HepG2 (cell line): ENCODE measurements around the gene ADGRG6. TPM values are rescaled to one million over a fixed set of nuclear protein-coding genes. Genes with fewer than 3 reads are reported as not detected.

Experiments used
- ATAC-seq: fragments of 200-7000 bp; cut with Tn5 transposase; 3 replicates; pipeline ENCODE4 v1.9.1; 2020; ENCODE audit warnings: mild to moderate bottlenecking, moderate library complexity
- BruUV-seq: library from RNA; stranded (reverse); fragments of 400-500 nt; replicated peaks from 2 replicates; lab custom pipeline; 2021; lab: Mats Ljungman, UMichigan
- CTCF ChIA-PET: fragments of 300-600 bp; formaldehyde crosslinking; extraction: SDS; loops from one replicate; lab custom pipeline; 2021; ENCODE audit warnings: low total read pairs, inconsistent platforms, low intra/inter-chr PET ratio; lab: Yijun Ruan, JAX
- POLR2A ChIA-PET: fragments of 350-600 bp; sonication (Branson Sonifier 250); formaldehyde crosslinking; loops from one replicate; lab custom pipeline; 2020; ENCODE audit warnings: antibody characterized with exemption, inconsistent platforms; lab: Yijun Ruan, JAX
- DNase-seq: peaks from one replicate; pipeline ENCODE4 v3.0.0-alpha.2; 2015; ENCODE audit warnings: low spot score
- FAIRE-seq: peaks from 3 replicates; lab custom pipeline; 2011; peaks lifted over from hg19 to GRCh38; lab: Jason Lieb, UNC
- H2AFZ ChIP-seq: one replicate; pipeline ENCODE4 v1.6.1; 2011; ENCODE audit warnings: low read length, inconsistent platforms
- H3K27ac ChIP-seq: fragments of 300-600 bp; 3 replicates; pipeline ENCODE4 v1.8.0; 2011; ENCODE audit warnings: mixed run types, mild to moderate bottlenecking, mixed read lengths, low read length, inconsistent platforms; ENCODE audit not compliant: insufficient read depth; ENCODE audit errors: extremely low read length
- H3K27me3 ChIP-seq, 2 experiments: fragments of 200-600 bp in 1 of 2; 2 replicates in 1 of 2; 3 replicates in 1 of 2; pipeline versions ENCODE4 v1.6.0 to v1.8.0; 2011; ENCODE audit warnings: low read length in 2 of 2, mild to moderate bottlenecking in 2 of 2, moderate library complexity in 2 of 2, inconsistent platforms in 1 of 2; ENCODE audit not compliant: insufficient read depth in 2 of 2, control insufficient read depth in 1 of 2
- H3K36me3 ChIP-seq, 2 experiments: fragments of 200-600 bp in 1 of 2; replicated peaks in 1 of 2; 2 replicates in 1 of 2; 3 replicates in 1 of 2; pipeline versions ENCODE4 v1.5.1 to v1.8.0; 2011; ENCODE audit warnings: low read length in 2 of 2, inconsistent platforms in 1 of 2; ENCODE audit not compliant: insufficient read depth in 2 of 2, control insufficient read depth in 1 of 2
- H3K4me1 ChIP-seq: 2 replicates; pipeline ENCODE4 v1.5.1; 2012; ENCODE audit warnings: low read length, inconsistent platforms; ENCODE audit not compliant: insufficient read depth
- H3K4me2 ChIP-seq: 2 replicates; pipeline ENCODE4 v1.6.0; 2011; ENCODE audit warnings: low read depth, low read length, inconsistent platforms
- H3K4me3 ChIP-seq, 3 experiments: fragments of 200-600 bp in 1 of 3; sonication (generic), shearing (Covaris generic) in 1 of 3; replicated peaks in 1 of 3; 2 replicates each; pipeline ENCODE4 v1.5.1; 2011 to 2016; ENCODE audit warnings: low read length in 3 of 3, inconsistent platforms in 2 of 3, low read depth in 2 of 3, mild to moderate bottlenecking in 2 of 3, control low read depth in 1 of 3, mixed read lengths in 1 of 3; ENCODE audit not compliant: insufficient read depth in 1 of 3
- H3K79me2 ChIP-seq: one replicate; pipeline ENCODE4 v1.6.1; 2011; ENCODE audit warnings: low read length, inconsistent platforms; ENCODE audit not compliant: insufficient read depth
- H3K9ac ChIP-seq: 2 replicates; pipeline ENCODE4 v1.6.0; 2011; ENCODE audit warnings: mild to moderate bottlenecking, low read depth, low read length, inconsistent platforms; ENCODE audit not compliant: insufficient read depth
- H3K9me3 ChIP-seq: 2 replicates; pipeline ENCODE4 v1.5.1; 2012; ENCODE audit warnings: mild to moderate bottlenecking, low read length
- H4K20me1 ChIP-seq: 2 replicates; pipeline ENCODE4 v1.6.0; 2011; ENCODE audit warnings: inconsistent platforms, mild to moderate bottlenecking, low read length, moderate library complexity; ENCODE audit not compliant: insufficient read depth
- ARID4A ChIP-seq: sonication (generic); formaldehyde crosslinking; IDR thresholded peaks from 2 replicates; pipeline ENCODE4 v1.5.0; 2020; ENCODE audit warnings: mild to moderate bottlenecking, missing genetic modification reagents, borderline replicate concordance
- ATF7 ChIP-seq, 2 experiments: fragments of 450-650 bp in 1 of 2; sonication (generic) in 1 of 2; formaldehyde crosslinking in 1 of 2; IDR thresholded peaks; 2 replicates each; pipeline versions ENCODE4 v1.4.0 to v1.6.1; 2016 to 2020; ENCODE audit warnings: antibody characterized with exemption in 1 of 2, mild to moderate bottlenecking in 1 of 2, missing genetic modification reagents in 1 of 2
- GFI1 ChIP-seq: sonication (generic); formaldehyde crosslinking; IDR thresholded peaks from 2 replicates; pipeline ENCODE4 v1.5.0; 2020; ENCODE audit warnings: missing genetic modification reagents, mild to moderate bottlenecking, borderline replicate concordance
- MXD4 ChIP-seq: IDR thresholded peaks from 2 replicates; pipeline ENCODE4 v1.6.1; 2016; ENCODE audit warnings: mild to moderate bottlenecking, missing biosample characterization, missing genetic modification reagents
- RBM22 ChIP-seq: fragments of 200-400 bp; formaldehyde crosslinking; optimal IDR thresholded peaks from 2 replicates; pipeline ENCODE3; 2017; ENCODE audit warnings: mild to moderate bottlenecking, low read length, moderate library complexity
- TBL1XR1 ChIP-seq: fragments of 150-350 bp; IDR thresholded peaks from 2 replicates; pipeline ENCODE4 v1.6.1; 2014; ENCODE audit warnings: borderline replicate concordance, low read length; ENCODE audit not compliant: partially characterized antibody
- ZBTB25 ChIP-seq: IDR thresholded peaks from 2 replicates; pipeline ENCODE4 v1.6.1; 2018; ENCODE audit warnings: missing genetic modification reagents
- ZNF296 ChIP-seq: sonication (generic); formaldehyde crosslinking; conservative IDR thresholded peaks from 2 replicates; pipeline ENCODE4 v1.5.0; 2020; ENCODE audit warnings: mild to moderate bottlenecking, missing genetic modification reagents
- WGBS: methylation state at CpG from one replicate; pipeline ENCODE4 v1.1.6; 2017; ENCODE audit warnings: low lambda C conversion rate; 5-methylcytosine and 5-hydroxymethylcytosine counted together
- in situ Hi-C: cut with HindIII; loops from 2 replicates; pipeline ENCODE4 v1.10.0; 2017; ENCODE audit warnings: low pct_unique_long_range_greater_than_20kb; ENCODE audit not compliant: extremely low pct_ligation_motif_present
- intact Hi-C: fragments of 100-400 bp; cut with micrococcal nuclease; formaldehyde crosslinking; loops from one replicate; pipeline ENCODE4 v1.10.0; 2022; ENCODE audit not compliant: unreplicated experiment
- polyA plus RNA-seq, 8 experiments: library from polyadenylated mRNA; depleted of rRNA in 3 of 8; stranded (reverse) in 7 of 8; unstranded in 1 of 8; fragments of >200 nt; fragmentation: Illumina TruSeq in 4 of 8; extraction: Trizol in 4 of 8; gene quantifications; 2 replicates each; pipeline versions ENCODE4 v1.2.1 to v1.2.3, GENCODE V29; 2011 to 2016; ENCODE audit warnings: low read depth in 4 of 8, missing spikeins in 1 of 8, mixed read lengths in 1 of 8; ENCODE audit not compliant: insufficient read depth in 1 of 8
- total RNA-seq, 5 experiments: library from RNA; depleted of rRNA; stranded (reverse); fragments of >200 nt; fragmentation: Illumina TruSeq; extraction: Trizol; gene quantifications; 2 replicates each; pipeline ENCODE4 v1.2.3, GENCODE V29; 2016; ENCODE audit warnings: low read depth in 1 of 5
- TF ChIP-seq, protein P1 (sequence below): sonication (generic); formaldehyde crosslinking; IDR thresholded peaks from 2 replicates; pipeline ENCODE4 v1.4.0; 2020; ENCODE audit warnings: missing genetic modification reagents, borderline replicate concordance

The ADGRG6 gene
- total and polyA plus RNA-seq, 2 of the 13 experiments (the other 11 are each of a cell fraction or from before 2014, with no cell fraction given) = 129 to 249 TPM

DNA sequence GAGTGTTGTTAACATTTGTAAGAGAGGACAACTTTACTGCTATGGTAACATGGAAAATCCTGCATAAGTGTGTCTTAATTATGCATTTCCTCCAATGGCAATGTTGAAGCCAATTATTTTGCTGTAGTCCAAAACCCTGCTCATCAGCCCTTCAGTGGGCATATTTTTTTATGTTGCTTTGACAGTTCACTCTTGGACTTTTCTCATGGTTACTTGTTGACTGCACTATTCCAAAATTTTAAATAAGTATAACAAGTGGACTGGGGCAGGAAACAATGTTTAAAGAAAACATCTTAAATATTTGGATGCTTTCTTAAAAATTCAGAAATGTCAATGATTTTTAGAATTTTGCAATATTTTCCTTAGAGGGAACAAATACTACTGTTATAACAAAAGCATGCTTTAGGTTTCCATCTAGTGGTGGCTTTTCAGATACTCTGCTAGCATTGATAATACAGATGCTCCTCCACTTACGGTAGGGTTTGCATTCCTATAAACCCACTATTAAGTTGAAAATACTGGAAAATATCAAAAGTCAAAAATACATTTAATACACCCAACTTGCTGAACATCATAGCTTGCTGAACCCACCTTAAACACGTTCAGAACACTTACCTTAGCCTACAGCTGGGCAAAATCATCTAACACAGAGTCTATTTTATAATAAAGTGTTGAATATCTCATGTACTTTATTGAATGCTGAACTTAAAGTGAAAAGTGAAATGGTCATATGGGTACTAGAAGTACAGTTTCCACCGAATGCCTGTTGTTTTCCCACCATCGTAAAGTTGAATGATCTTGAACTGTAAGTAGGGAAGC lies 86.4 kb downstream of the ADGRG6 start (continued):
- TF ChIP-seq ZBTB25 (CRISPR knock-in tag) = 0 out of 2 replicates have a peak, but pooled peaks have one; percentile 52

GRCh38 chr6:142395266-142395665 lies 93.5 kb downstream of the ADGRG6 start:
- Histone ChIP-seq H3K27ac (no peak overlapping the region), H3K9me3 (no peaks in the 10 kb centered on the region), H2AFZ (no peak overlapping the region), H3K4me2 (no peak overlapping the region), H3K4me1 (no peaks in the 10 kb centered on the region), H3K27me3 (no peaks in the 10 kb centered on the region), H3K79me2 (no peaks in the 10 kb centered on the region), H3K36me3 (peaks cover 16 to 78% of the 10 kb centered on the region in 2 experiments), H4K20me1 (no peaks in the 10 kb centered on the region), H3K4me3 (no peak overlapping the region), H3K9ac (no peak overlapping the region)
- no peak for FAIRE-seq
- intact Hi-C loops (no loop called here), in situ Hi-C loops (no loop called here)
- CTCF ChIA-PET = no interaction called here
- 95% methylated on average over 3 of the region's 3 CpGs for WGBS
- TF ChIP-seq ATF7 (IDR thresholded peaks at IDR 0.05) (no peak), ATF7 (CRISPR knock-in tag; IDR thresholded peaks at IDR 0.05) (no peak), ZNF296 (CRISPR knock-in tag) (no peak), ARID4A (CRISPR knock-in tag) (no peak), RBM22 (peak; percentile 73), TBL1XR1 (no peak), MXD4 (CRISPR knock-in tag) (no peak), GFI1 (no peak)
- TF ChIP-seq, protein P1, sequence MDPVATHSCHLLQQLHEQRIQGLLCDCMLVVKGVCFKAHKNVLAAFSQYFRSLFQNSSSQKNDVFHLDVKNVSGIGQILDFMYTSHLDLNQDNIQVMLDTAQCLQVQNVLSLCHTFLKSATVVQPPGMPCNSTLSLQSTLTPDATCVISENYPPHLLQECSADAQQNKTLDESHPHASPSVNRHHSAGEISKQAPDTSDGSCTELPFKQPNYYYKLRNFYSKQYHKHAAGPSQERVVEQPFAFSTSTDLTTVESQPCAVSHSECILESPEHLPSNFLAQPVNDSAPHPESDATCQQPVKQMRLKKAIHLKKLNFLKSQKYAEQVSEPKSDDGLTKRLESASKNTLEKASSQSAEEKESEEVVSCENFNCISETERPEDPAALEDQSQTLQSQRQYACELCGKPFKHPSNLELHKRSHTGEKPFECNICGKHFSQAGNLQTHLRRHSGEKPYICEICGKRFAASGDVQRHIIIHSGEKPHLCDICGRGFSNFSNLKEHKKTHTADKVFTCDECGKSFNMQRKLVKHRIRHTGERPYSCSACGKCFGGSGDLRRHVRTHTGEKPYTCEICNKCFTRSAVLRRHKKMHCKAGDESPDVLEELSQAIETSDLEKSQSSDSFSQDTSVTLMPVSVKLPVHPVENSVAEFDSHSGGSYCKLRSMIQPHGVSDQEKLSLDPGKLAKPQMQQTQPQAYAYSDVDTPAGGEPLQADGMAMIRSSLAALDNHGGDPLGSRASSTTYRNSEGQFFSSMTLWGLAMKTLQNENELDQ (CRISPR knock-in tag) = no peak
- no TSS peak for BruUV-seq
- POLR2A ChIA-PET = no interaction called here
- no peak for ATAC-seq
- no peak for DNase-seq
